ENCODE results near the gene ZNF592.

DNA sequence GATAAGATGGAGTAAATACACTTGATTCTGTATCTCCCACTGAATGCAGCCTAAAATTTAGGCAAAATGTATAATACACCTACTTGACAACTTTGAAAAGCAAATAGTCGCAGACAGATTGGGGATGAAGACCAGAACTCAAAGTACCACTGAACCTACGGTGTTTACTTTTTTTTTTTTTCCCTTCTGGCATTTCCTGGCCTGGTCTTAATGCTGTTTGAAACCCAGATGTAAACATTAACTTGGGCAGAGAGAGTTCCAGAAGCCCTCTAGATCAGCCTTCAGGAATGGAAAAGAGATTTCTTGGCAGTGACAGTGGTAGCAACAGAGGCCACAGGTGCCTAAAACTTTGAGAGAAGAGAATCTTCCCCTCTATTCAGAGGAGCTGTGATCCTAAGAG is 96.6 kb downstream of the ZNF592 start:
- TF ChIP-seq POLR2AphosphoS5 (IDR thresholded peaks at IDR 0.05; ENCODE audit: borderline replicate concordance, low read depth, low read length) = no peak
- TF ChIP-seq EZH2 (IDR thresholded peaks at IDR 0.05) = no peak

All from SK-N-MC (cell line).